NOMO-1 treated with dmso at 0.1 percent for 144 hours (cell line): ENCODE measurements around the gene MRPL1.

Source experiments
- DNase-seq: peaks from one replicate; lab custom pipeline; 2025; ENCODE audit not compliant: unreplicated experiment; lab: John Stamatoyannopoulos, UW

Gene MRPL1

GRCh38 chr4:77849278-77849965 lies 13.2 kb upstream of the MRPL1 start:
- no peak for DNase-seq

GRCh38 chr4:77852892-77853495 lies 9.6 kb upstream of the MRPL1 start:
- peak; percentile 57 for DNase-seq

- DNase-seq = no peak
Measured at GRCh38 chr4:77854431-77855111, 8.1 kb upstream of the MRPL1 start.

- DNase-seq = no peak
Measured at GRCh38 chr4:77856152-77856551, 6.5 kb upstream of the MRPL1 start.

GRCh38 chr4:77859256-77859655 lies 3.4 kb upstream of the MRPL1 start:
- no peak for DNase-seq

GRCh38 chr4:77861495-77861894 lies 1.1 kb upstream of the MRPL1 start:
- no peak for DNase-seq

- peak; percentile 0 for DNase-seq
Measured at GRCh38 chr4:77863341-77863740, 711 bp downstream of the MRPL1 start.

GRCh38 chr4:77865259-77865658 lies 2.6 kb downstream of the MRPL1 start:
- DNase-seq = no peak

GRCh38 chr4:77872723-77873445 lies 10.3 kb downstream of the MRPL1 start:
- DNase-seq = no peak

GRCh38 chr4:77877167-77877566 lies 14.5 kb downstream of the MRPL1 start:
- DNase-seq = no peak

GRCh38 chr4:77877771-77878565 lies 15.3 kb downstream of the MRPL1 start:
- no peak for DNase-seq

- no peak for DNase-seq
Measured at GRCh38 chr4:77880784-77881183, 18.2 kb downstream of the MRPL1 start.

GRCh38 chr4:77881460-77882295 lies 19.0 kb downstream of the MRPL1 start:
- no peak for DNase-seq

- DNase-seq = peak; percentile 44
Measured at GRCh38 chr4:77893451-77893850, 30.8 kb downstream of the MRPL1 start.

- DNase-seq = no peak
Measured at GRCh38 chr4:77899607-77900006, 37.0 kb downstream of the MRPL1 start.

- DNase-seq = no peak
Measured at GRCh38 chr4:77903186-77903585, 40.6 kb downstream of the MRPL1 start.

- DNase-seq = no peak
Measured at GRCh38 chr4:77905651-77906263, 43.1 kb downstream of the MRPL1 start.

- no peak for DNase-seq
Measured at GRCh38 chr4:77910676-77911075, 48.0 kb downstream of the MRPL1 start.

- DNase-seq = no peak
Measured at GRCh38 chr4:77911091-77911490, 48.5 kb downstream of the MRPL1 start.
